Activated T-cell treated with anti-CD3 and anti-CD28 coated beads for 24 hours (primary cell): ENCODE data around the gene CDHR1.

ENCODE experiments used
- DNase-seq: peaks from one replicate; pipeline ENCODE4 v3.0.0-alpha.2; 2020; ENCODE audit warnings: low read depth

CDHR1 gene

DNA sequence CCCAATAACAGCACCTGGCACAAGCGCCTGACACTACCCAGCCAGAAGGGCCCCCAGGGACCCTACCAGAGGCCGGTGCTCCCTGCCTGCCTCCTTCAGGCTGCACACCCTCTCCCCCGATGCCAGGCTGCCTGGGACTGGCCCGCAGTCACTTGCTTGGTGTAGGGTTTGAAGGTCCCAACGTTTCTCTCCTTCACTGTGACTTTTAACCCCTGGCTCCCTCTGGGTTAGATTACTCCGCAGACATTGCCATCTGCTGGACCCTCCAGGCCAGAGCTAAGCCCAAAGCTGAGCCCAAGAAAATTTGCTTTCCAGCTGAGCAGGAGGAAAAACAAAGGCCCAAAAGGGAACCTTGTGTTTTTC lies 6.9 kb downstream of the CDHR1 start:
- DNase-seq = no peak

DNA sequence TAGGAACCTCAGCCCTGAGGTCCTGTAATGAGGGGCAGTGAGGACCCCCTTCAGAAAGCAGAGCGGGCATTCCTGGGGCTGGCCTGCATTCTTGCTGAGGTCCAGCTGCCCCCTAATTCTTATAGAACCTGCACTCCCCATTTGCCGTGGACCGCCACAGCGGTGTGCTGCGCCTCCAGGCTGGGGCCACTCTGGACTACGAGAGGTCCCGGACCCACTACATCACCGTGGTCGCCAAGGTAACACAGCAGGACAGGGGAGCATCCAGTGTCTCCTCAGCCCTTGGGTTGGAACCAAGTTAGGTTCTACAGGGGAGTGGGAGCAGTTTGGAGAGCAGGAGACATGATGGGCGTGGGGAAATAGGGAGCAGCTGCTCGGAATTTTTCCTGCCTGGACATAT lies 7.3 kb downstream of the CDHR1 start:
- DNase-seq = no peak

DNA sequence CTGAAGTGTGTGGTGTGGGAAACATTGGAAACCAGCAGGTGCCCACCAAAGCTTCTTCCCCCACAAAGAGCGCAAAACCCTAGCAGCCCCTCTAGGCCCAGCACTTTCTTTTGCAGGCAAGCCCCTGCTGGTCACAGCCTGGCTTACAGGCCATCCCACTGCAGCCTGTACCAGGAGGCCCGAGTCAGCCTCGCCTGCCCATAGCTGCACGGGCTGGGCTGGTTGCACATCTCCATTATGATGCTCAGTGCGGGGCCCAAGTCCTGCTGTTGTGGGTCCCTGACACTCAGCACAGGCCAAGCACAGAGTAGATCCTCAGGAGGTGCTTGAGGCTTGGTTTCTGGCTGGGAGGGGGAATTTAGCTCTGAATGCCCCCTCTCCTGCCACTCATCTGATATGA lies 8.0 kb downstream of the CDHR1 start:
- DNase-seq = no peak

DNA sequence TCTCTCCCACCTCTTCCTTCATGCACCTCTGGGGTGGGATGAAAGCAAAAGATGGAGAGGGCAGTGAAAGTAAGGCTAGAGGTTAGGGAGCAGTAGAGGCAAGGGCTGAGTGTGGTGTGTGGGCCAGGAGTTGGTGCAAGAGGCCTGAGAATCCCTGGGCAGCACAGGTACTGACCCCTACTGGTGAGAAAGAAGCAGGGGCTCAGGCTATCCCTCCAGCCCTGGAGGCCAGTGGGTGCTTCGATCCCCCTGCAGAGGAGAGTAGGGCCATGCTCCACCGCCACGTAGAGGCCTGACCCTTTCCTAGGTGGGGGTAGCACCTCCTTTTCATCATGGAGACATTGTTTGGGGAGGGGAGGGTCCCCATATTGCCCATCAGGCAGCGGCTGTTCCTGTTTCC lies 9.8 kb downstream of the CDHR1 start:
- no peak for DNase-seq

DNA sequence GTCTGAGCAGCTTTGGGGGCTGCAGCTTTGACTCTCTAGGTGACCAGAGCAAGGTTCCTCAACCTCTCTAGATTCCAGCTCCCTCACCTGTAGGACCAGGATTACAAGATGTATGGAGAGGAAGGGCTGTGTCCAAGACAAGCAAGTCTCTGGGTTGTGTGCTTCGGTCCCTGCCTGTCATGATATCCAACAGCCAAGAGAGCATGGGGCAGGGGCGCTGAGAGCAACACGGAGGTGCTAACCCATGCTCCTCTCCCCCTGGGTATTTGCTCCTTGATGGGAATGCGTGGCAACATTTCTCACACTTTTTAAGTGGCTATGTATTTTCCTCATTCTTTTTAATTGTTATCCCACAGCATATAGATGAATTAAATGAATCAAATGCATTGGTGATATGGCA lies 10.3 kb downstream of the CDHR1 start:
- no peak for DNase-seq

DNA sequence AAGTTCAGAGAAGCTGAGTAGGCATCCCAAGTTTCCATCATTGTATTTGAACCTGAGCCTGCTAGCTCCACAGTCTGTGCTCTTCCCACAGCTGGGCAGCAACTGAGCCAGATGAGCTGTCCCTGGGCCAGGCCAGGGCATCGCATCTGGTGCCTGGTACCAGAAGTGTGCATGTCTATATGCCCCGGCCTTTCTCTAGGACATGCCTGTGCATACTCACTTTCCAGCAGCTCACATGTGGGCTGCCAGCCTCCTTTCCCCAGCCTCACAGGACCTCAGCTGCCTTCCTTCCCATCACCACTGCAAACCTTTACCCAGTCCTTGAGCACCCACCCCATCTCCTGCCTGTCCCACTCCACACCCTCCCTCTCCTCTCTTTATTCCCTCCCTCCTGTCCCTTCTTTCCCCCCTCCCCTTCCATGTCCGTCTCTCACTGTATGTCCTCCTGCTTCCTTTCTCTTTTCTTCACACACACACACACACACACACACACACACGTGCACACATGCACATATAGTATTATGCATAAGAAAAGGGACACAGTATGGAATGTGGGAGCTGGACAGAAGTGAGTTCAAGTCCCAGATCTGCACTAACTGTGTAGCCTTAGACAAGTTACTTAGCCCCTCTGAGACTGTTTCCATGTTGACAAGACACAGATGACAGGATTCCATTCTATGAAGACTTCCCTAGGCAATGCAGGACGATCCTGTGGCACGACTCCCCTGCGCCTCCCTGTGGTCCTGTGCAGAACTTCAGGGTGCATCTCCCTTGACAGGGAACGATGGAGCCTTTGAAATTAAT lies 10.9 kb downstream of the CDHR1 start:
- DNase-seq = peak; percentile 32

DNA sequence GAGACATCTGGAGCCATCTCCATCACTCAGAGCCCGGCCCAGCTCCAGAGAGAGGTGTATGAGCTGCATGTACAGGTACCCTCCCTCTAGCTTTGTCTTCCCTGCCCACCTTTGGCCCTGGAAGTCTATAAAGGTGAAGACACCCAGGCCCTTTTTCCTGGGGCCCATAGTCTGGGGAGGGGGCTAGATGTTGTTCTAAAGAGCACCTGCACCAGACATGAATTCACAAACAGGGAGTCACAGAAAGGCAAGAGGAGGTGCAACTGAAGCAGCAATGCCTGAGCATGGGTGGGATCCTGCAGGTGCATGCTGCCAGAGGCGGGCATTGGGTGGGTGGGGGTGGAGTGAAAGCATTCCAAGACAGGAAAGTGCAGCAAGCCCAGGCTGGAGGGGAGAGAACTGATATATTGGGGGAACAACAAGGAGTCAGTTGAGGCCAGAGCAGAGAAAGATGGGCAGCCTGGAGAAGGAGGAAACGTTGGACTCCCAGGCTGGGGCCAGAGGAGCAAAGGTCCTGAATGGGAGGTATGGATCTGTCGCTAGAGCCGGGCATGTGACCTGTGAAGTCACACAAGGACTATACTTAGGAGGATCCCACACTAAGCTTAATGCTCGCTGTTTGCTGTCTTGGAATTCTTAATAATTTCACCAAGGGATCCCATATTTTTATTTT lies 11.7 kb downstream of the CDHR1 start:
- no peak for DNase-seq

DNA sequence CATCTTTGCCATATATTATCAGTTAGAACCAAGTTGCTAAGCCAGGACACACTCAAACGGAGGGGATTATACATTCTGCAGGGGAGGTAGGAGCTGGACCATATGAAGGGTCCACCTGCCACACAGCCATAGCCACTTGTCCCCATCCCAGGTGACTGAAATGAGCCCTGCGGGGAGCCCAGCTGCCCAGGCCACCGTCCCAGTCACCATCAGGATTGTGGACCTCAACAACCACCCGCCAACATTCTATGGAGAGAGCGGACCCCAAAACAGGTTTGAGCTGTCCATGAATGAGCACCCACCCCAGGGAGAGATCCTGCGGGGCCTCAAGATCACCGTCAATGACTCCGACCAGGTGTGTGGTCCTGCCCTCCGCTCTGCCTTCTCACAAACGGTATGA lies 13.7 kb downstream of the CDHR1 start:
- no peak for DNase-seq

DNA sequence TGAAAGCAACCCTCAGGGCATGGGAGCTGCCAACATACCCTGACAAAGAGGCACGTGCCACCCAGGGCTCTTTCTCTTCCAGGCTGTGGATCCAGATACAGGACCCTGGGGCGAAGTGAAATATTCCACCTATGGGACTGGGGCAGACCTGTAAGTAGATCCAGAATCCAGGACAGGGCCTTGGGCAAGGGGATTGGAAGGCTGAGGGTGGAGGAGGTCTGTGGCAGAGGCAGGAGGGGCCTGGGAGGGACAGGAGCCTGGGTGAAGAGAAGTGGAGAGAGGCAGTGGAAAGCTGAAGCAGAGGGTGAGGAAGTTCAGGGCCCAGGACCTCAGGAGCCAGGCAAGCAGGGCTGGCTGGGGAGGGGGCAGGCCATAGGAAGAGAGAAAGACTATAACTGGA lies 17.2 kb downstream of the CDHR1 start:
- no peak for DNase-seq

DNA sequence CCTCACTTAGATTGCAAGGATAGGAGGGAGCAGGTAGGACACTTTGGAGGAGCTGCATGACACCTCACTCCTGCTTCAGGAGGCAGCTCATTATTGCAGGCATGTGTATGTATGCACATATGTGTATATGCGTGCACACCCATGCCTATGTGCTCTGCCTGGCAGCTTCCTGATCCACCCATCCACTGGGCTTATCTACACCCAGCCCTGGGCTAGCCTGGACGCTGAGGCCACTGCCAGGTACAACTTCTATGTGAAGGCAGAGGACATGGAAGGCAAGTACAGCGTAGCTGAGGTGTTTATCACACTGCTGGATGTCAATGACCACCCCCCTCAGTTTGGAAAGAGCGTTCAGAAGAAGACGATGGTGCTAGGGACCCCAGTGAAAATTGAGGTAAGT lies 17.7 kb downstream of the CDHR1 start:
- no peak for DNase-seq

DNA sequence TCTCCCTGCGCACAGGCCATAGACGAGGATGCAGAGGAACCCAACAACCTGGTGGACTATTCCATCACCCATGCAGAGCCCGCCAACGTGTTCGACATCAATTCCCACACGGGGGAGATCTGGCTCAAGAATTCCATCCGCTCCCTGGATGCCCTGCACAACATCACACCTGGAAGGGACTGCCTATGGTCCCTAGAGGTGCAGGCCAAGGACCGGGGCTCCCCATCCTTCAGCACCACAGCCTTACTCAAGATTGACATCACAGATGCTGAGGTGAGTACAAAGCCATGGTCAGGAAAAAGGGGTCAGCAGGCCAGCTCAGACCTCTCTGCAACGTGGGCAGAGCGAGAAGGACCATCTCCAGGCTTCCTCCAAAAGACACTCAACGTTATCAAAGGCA lies 18.7 kb downstream of the CDHR1 start:
- no peak for DNase-seq

DNA sequence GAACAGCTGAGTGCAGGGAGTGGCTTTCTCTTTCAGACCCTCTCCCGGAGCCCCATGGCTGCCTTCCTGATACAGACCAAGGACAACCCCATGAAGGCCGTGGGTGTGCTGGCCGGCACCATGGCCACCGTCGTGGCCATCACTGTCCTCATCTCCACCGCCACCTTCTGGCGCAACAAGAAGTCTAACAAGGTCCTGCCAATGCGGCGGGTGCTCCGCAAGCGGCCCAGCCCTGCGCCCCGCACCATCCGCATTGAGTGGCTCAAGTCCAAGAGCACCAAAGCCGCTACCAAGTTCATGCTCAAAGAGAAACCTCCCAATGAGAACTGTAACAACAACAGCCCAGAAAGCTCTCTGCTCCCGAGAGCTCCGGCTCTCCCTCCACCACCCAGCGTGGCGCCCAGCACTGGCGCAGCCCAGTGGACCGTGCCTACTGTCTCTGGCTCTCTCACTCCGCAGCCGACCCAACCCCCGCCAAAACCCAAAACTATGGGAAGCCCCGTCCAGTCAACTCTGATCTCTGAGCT lies 19.8 kb downstream of the CDHR1 start:
- no peak for DNase-seq

DNA sequence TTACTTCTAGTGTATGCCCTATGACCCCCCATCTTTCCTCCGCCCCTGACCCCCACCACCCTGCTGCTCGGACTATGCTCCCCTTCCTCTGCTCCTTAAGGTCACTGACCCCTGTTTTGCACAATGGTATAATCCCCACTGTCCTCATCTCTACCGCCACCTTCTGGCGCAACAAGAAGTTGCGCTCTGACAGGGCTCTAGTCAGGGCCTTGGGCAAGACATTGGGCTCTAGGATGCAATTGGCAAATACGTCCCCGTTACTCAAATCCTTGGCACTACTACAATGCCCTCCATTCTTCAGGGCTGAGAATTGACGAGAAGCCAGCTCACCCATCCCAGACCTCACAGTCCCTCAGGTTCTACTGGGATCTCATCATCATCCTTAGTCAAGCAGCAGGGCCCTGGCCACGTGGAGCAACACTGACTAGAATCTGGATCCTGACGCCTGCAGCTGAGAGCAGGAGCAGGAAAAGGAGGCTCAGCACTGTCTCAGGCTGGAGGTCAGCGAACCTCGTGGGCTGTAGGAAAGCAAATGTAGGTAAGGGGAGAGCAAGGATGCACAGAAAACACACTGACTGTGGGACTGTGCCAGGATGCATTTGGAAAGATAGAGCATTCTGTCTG lies 20.4 kb downstream of the CDHR1 start:
- peak; percentile 11 for DNase-seq

DNA sequence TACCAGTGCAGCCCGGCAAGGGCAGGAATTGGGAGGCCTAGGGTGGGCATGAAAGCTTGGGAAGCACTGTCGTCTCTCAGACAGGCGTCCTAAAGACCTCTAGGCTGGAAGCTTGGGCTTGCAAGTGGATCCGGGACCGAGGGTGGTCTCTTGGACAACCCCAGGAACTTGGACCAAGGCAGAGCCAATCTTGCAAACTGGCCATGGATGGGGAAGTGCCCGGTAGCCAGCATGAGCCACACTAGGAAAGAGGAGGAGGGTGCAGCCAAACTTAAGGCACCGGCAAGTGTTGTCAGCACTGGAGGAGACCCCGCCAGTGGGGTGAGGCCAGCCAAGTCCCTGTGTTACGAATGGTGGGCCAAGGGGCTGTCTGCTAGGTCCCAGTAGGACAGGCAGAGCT lies 22.5 kb downstream of the CDHR1 start:
- no peak for DNase-seq

DNA sequence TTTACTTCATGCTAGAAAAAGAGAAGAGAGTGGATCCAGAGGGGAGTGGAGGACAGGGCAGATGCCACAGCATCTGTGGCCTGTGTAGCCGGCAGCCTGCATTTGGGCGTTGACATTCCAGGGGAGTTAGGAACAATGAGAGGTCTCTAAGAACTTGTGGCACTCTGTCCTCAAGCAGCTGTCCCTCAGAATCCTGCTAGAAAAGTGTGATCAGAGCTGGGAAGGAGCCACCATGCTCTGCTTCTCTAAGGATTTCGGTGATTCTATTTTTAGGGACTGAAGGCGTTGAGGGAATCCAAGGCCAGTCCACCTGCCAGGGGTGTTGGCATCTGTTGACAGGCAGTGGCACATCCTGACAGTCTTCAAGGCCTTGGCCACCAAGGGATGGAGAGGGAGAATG lies 23.4 kb downstream of the CDHR1 start:
- DNase-seq = no peak

DNA sequence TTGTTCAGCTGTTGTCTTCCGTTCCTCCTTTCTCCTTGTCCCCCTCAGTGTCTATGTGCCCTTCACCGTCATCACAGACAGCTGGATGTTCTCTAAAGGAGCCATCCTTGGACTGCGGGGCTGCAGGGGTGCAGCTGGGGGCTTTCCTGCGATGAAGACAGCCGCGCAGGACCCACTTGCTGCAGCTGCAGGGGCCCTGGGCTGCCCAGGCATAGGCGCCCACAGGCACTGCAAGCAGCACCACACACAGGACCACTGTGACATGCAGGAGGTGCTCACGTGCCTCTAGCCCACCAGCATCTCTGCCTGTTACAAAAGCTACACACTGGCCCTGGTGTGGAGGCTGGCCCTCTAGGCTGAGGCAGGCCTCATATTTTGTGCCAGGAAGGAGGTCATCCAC lies 27.6 kb downstream of the CDHR1 start:
- no peak for DNase-seq

DNA sequence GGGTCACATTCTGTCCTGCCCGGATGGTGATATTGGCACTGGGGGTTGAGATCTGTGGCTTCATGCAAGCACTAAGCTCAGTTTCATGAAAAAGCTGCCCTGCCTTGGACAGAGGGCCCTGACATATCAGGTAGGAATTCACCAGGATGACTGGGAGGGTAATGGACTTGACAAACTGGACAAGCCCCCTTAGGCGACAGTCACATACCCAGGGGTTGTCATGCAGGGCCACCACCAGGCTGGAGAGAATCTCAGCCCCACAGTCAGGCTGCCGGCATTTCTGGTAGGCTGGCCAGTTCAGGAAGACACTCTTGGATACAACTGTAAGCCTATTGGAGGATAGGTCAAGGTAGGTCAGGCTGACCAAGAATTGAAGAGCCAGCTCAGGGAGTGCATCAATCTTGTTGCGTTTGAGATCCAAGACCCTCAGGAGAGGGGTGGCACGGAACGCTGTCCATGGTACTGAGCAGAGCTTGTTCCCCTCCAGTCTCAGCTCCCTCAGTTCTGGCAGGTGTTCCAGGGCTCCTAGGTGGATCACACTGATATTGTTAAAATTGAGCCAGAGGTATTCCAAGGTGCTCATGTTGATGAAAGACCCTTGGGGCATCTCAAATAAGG lies 30.2 kb downstream of the CDHR1 start:
- DNase-seq = no peak

DNA sequence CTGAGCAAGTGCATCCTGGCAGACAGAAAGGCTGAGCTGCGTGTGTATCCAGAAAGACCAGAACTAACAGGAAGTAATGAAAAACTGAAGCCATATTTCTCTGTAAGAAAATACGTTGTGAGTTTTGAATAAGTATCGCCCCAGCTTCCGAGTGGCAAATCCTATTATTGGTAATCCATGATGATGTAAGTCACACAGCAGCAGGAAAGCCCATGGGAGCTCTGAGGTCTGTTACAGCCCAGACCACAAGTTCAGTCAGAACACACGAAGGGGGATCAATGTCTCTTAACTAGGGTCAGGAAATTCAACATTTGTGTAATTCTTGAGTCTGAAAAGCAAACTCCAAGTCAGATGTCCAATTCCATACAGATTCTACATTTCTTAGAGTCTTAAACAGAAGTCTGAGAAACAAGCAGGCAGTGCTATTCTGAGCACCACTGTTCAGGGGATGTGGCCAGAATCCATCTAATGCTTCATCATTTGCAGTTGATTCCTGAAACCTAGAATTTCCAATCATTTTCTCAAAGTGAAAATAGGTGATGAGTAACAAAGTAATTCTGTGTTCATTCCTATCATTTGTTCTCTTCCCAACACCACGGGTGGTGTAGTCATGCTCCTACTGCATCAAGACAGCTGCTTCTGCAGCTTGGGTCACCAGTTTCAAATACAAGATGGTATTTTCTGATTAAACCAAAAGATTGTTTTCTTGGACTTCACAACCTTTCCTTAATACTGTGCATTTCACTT lies 31.3 kb downstream of the CDHR1 start, which contains the start of gene LRIT2:
LRIT2 (minus strand) TSS at position 118 of the 747 bp plus-strand sequence; CDS start at position 94, 24 bp downstream.
- no peak for DNase-seq

DNA sequence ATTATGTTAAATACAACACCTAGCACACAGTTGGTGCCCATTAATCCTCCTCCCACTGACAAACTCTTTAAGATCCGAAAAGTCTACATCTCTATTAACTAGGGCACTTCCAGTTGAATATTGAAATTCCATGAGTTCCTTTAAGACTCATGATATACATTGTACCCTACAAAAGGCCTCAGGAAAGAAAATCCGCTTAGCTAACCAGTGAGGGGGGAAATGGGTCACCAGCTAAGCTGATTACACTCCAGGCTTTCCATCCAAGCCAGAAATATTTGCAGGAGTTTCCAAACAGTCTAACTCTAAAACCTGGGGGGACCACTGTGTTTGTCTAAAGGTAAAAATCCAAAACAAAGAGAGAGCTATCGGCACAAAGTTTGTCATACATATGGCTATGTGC lies 32.3 kb downstream of the CDHR1 start:
- DNase-seq = no peak

DNA sequence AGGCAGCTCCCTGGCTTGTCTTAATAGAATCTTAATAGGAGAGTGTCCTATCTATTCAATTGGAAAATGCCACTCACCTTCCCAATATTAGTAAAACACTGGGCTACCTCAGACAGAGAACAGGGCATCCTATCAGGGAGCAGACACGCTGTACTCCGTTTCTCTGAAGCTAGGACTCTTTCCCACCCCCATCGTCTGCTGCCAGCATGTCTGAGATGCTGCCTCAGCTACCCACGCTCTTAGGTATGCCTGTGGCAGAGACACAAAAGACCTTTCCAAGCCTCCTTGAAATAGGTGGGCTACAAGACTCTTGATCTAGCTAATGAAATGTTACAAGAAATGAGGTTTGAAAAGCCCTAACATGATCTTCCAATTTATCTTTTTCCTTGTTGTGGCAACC lies 33.5 kb downstream of the CDHR1 start:
- no peak for DNase-seq

DNA sequence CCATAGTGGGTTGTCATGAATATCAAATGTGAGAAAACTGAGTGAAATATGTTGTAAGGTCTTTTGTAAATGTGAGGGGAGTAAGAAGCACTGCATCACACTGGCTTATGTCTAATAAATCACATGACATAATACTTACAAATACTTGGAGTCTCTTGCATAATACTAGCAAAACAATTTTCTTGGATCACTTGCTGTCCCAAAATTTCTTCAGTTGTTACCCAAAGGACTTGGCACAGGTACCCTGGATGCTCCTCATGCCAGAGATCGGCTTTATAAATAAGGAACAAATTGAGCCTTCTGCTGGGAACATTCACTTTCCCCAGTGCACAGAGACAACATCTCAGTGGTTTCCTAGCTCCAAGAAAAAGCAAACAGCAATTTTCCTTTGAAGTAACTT lies 36.0 kb downstream of the CDHR1 start:
- DNase-seq = no peak

DNA sequence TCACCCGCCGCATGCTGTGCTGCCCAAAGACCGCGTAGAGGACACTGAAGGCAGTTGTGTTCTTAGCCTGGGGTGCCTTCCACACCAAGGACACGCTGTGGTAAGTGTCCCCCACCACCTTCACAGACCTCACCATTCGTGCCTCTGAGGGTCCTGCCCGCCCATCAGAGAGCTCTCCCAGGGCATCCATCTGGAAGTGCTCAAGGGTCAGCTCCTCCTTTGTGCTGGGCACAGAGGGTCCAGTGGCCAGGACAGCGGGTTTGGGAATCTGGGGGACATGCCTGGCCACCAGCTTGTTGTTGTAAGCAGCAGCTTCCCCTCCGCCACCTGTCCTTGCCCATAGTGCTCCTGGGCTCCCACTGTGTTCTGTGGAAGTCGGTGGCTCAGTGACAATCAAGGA lies 38.0 kb downstream of the CDHR1 start:
- DNase-seq = no peak
